Activated naive CD4-positive, alpha-beta T cell treated with Interleukin-2 at 50 U/mL for 16 hours (primary cell): ENCODE results near the gene LPO.

Experiments
- DNase-seq: peaks from one replicate; pipeline ENCODE4 v3.0.0-alpha.2; 2020

LPO gene

GRCh38 chr17:58306131-58306951, 68.0 kb downstream of the LPO start:
- no peak for DNase-seq

- DNase-seq: no peak
Observed at GRCh38 chr17:58307468-58308172, 69.2 kb downstream of the LPO start.

GRCh38 chr17:58308173-58308984, 70.0 kb downstream of the LPO start:
- no peak for DNase-seq

- DNase-seq: no peak
Observed at GRCh38 chr17:58308985-58309917, 70.9 kb downstream of the LPO start.

GRCh38 chr17:58309918-58310259, 71.5 kb downstream of the LPO start:
- no peak for DNase-seq

- DNase-seq: no peak
Observed at GRCh38 chr17:58310511-58311428, 72.4 kb downstream of the LPO start.

GRCh38 chr17:58311429-58311894, 73.1 kb downstream of the LPO start:
- DNase-seq: no peak

GRCh38 chr17:58312021-58312630, 73.7 kb downstream of the LPO start:
- DNase-seq: no peak

- no peak for DNase-seq
Observed at GRCh38 chr17:58312829-58313228, 74.4 kb downstream of the LPO start.

GRCh38 chr17:58313815-58314705, 75.7 kb downstream of the LPO start:
- no peak for DNase-seq

- no peak for DNase-seq
Observed at GRCh38 chr17:58314706-58315015, 76.3 kb downstream of the LPO start.

GRCh38 chr17:58315281-58315711, 76.9 kb downstream of the LPO start:
- no peak for DNase-seq

- no peak for DNase-seq
Observed at GRCh38 chr17:58315750-58316149, 77.4 kb downstream of the LPO start.

- DNase-seq: peak; percentile 1
Observed at GRCh38 chr17:58316260-58316960, 78.0 kb downstream of the LPO start.

GRCh38 chr17:58317421-58318064, 79.2 kb downstream of the LPO start:
- peak; percentile 80 for DNase-seq

- DNase-seq: no peak
Observed at GRCh38 chr17:58318065-58318481, 79.7 kb downstream of the LPO start.
